ENCODE measurements around the gene RASA1.

Gene RASA1

DNA sequence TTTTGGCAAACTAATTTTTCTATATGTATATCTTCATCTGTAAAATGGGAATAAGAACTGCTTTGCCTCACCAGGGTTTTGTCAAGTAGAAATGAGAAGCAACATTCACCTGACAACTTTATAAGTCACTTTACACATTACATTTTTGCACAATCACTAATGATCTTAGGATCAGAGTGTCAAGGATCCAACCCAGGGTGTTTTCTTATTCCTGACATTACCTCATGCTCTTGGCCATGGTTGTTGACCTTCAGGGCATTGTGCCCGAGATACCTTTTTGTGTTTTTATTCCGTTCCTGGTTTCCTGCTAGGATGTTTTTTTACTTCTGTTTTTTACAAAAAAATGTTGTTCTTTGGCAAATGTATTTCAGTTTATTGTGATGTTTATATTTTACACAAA is 22.2 kb upstream of the RASA1 start:
- FAIRE-seq: no peak
- DNase-seq (ENCODE audit: insufficient read length, low spot score): no peak
- TF ChIP-seq, protein P1, sequence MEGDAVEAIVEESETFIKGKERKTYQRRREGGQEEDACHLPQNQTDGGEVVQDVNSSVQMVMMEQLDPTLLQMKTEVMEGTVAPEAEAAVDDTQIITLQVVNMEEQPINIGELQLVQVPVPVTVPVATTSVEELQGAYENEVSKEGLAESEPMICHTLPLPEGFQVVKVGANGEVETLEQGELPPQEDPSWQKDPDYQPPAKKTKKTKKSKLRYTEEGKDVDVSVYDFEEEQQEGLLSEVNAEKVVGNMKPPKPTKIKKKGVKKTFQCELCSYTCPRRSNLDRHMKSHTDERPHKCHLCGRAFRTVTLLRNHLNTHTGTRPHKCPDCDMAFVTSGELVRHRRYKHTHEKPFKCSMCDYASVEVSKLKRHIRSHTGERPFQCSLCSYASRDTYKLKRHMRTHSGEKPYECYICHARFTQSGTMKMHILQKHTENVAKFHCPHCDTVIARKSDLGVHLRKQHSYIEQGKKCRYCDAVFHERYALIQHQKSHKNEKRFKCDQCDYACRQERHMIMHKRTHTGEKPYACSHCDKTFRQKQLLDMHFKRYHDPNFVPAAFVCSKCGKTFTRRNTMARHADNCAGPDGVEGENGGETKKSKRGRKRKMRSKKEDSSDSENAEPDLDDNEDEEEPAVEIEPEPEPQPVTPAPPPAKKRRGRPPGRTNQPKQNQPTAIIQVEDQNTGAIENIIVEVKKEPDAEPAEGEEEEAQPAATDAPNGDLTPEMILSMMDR (IDR thresholded peaks at IDR 0.05; ENCODE audit: insufficient read depth, missing control alignments): no peak

DNA sequence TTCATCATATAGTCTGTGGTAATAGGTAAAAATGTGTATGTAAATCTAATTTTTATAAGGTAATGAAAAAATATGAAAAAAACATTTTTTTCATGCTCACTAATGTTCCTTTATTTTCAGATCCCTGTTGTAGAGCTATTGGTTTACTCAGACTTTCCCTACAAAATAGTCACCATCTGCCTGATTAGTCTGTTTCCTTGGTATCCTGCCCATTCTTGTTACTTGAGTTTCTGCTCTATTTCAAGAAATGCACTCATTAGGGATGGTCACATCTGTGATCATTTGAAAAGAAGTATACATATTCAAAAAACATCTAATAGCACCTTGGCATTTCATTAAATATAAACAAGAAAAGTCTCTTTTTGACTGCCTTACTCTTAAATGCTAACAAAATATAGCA is 21.6 kb upstream of the RASA1 start:
- DNase-seq (ENCODE audit: insufficient read length, low spot score) (no peak), FAIRE-seq (no peak)
- TF ChIP-seq, protein P1 (IDR thresholded peaks at IDR 0.05; ENCODE audit: insufficient read depth, missing control alignments): no peak

- FAIRE-seq (no peak), DNase-seq (ENCODE audit: insufficient read length, low spot score) (no peak)
- TF ChIP-seq, protein P1 (IDR thresholded peaks at IDR 0.05; ENCODE audit: insufficient read depth, missing control alignments): no peak
These were observed 15.4 kb upstream of the RASA1 start for GRCh38 chr5:87252283-87252605.

DNA sequence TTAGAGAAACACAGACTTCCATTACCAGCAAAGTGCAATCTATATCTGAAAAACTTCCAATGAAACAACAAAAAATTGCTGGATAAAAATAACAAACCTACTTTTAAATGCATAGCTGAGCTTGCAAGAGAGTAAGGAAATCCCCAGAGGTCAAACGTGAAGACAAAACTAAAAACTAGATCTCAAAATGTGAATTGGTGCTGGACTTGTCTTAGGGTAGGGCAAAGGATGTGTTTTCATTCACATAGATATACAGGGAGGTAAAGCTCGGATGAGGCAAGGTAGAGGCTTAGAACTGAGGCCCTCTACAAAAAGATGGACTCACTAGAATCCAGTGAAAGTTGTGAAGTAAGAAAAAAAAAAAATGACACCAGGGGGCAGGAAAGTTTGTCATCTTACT is 13.6 kb upstream of the RASA1 start:
- TF ChIP-seq, protein P1 (IDR thresholded peaks at IDR 0.05; ENCODE audit: insufficient read depth, missing control alignments): no peak
- FAIRE-seq (no peak), DNase-seq (ENCODE audit: insufficient read length, low spot score) (no peak)

- no peak for FAIRE-seq
- TF ChIP-seq, protein P1 (IDR thresholded peaks at IDR 0.05; ENCODE audit: insufficient read depth, missing control alignments): no peak
- no peak for DNase-seq (ENCODE audit: insufficient read length, low spot score)
These were observed 9.2 kb upstream of the RASA1 start for GRCh38 chr5:87258507-87258906.

DNA sequence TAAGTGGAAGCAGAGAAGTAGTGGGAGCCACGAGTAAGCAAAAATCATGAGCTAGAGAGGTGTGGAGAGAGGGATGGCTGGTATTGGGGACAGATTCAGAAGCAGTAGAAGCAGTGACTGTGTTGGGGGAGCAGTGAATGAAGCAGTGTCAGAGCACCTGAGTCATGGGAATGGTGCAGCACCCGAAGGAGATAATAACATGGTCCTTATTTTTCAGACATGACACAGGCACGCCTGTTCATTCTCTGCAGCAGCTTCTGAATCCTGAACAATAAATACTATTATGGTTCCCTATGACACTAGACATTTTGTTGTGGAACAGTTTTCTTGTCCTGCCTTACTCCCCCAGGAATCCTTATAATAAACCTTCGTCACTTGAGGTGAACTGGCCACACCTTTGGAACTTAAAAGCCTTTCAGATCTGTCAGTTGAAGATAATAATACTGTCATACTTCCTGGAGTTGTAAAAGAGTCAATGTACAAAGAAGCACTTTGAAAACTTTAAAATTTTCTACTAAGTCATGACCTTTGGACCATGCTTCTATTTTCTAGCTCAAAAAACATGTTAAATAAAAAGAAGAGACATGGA is 7.0 kb upstream of the RASA1 start:
- no peak for DNase-seq (ENCODE audit: insufficient read length, low spot score)
- TF ChIP-seq, protein P1 (IDR thresholded peaks at IDR 0.05; ENCODE audit: insufficient read depth, missing control alignments): no peak
- FAIRE-seq: no peak

- TF ChIP-seq, protein P1 (IDR thresholded peaks at IDR 0.05; ENCODE audit: insufficient read depth, missing control alignments): no peak
- DNase-seq (ENCODE audit: insufficient read length, low spot score) (no peak), FAIRE-seq (no peak)
These were observed 4.2 kb upstream of the RASA1 start for GRCh38 chr5:87263498-87263897.
